ENCODE results near the gene SLC51A. TPM values are rescaled to one million over a fixed set of nuclear protein-coding genes. Genes with fewer than 3 reads are reported as not detected.

Gene SLC51A
- total and polyA plus RNA-seq, 2 of the 8 experiments (the other 6 are each of a cell fraction or from before 2014, with no cell fraction given) = 6.3 to 9.8 TPM

DNA sequence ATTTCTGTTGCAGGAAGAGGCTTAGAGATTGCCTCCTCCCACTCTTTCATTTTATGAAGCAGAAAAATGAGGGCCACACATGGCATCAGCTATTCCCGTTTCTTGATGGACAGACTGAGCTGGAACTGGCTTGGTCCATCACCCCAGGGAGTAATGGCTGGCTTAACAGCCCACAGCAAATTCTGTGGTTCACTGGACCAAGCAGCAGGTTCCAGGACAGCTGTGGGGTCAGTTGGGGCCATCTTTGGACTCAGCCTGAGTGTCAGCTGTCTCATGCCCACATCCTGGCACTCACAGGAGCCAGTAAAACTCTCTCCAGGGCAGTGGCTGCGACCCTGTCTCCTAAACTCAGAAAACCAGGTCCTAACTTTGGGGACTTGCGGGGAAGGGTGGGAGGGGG is 41.7 kb upstream of the SLC51A start:
- CTCF ChIA-PET (ENCODE audit: partially characterized antibody) = no interaction called here
- no peak for FAIRE-seq
- H3K79me2 ChIP-seq (ENCODE audit: control insufficient read depth in 1 of 2, insufficient read depth in 2 of 2, low read length in 2 of 2) = no peaks in the 10 kb centered on the region
- no peak for TF ChIP-seq FOSL1 (IDR thresholded peaks at IDR 0.05; ENCODE audit: insufficient read depth, low read depth, low read length)
- TF ChIP-seq TAF7 (optimal IDR thresholded peaks at IDR 0.05; ENCODE audit: borderline replicate concordance, low read depth, low read length) = no peak
- TF ChIP-seq TCF12 (IDR thresholded peaks at IDR 0.05; ENCODE audit: low read depth, low read length) = no peak
- TF ChIP-seq, protein P1, sequence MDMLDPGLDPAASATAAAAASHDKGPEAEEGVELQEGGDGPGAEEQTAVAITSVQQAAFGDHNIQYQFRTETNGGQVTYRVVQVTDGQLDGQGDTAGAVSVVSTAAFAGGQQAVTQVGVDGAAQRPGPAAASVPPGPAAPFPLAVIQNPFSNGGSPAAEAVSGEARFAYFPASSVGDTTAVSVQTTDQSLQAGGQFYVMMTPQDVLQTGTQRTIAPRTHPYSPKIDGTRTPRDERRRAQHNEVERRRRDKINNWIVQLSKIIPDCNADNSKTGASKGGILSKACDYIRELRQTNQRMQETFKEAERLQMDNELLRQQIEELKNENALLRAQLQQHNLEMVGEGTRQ (IDR thresholded peaks at IDR 0.05; ENCODE audit: low read length) = no peak

More for the DNA sequence above, 41.7 kb upstream of the SLC51A start:
- no peak overlapping the region for H4K8ac ChIP-seq (ENCODE audit: extremely low read depth, insufficient read depth, low read length)
- H2AFZ ChIP-seq (ENCODE audit: low read length) = no peak overlapping the region
- H3K9ac ChIP-seq (replicated peaks in 1 of 4; ENCODE audit: extremely low read depth in 1 of 4, low read depth in 3 of 4, low read length in 3 of 4) = no peak overlapping the region
- H2BK12ac ChIP-seq (ENCODE audit: low read depth, low read length) = no peak overlapping the region
- no peaks in the 10 kb centered on the region for H3K9me3 ChIP-seq (ENCODE audit: insufficient read depth in 2 of 2, low read depth in 1 of 2, low read length in 1 of 2)
- H3K4me3 ChIP-seq (ENCODE audit: extremely low read depth in 1 of 4, insufficient read depth in 2 of 4, low read depth in 3 of 4, low read length in 4 of 4) = no peak overlapping the region
- H3K14ac ChIP-seq (ENCODE audit: insufficient read length) = no peak overlapping the region
- H3K27ac ChIP-seq (ENCODE audit: low read depth, low read length) = no peak overlapping the region
- H3K4ac ChIP-seq (replicated peaks; ENCODE audit: insufficient read length, low read depth, low read length) = no peak overlapping the region
- H3K36me3 ChIP-seq (ENCODE audit: control insufficient read depth in 2 of 4, insufficient read depth in 4 of 4, low read length in 3 of 4) = no peaks in the 10 kb centered on the region
- no peak overlapping the region for H4K5ac ChIP-seq (ENCODE audit: insufficient read length, low read depth, low read length)
- no peak overlapping the region for H2BK120ac ChIP-seq (replicated peaks; ENCODE audit: low read depth, low read length)
- H3K23ac ChIP-seq (ENCODE audit: insufficient read length) = no peak overlapping the region
- no peak overlapping the region for H3K56ac ChIP-seq (replicated peaks; ENCODE audit: insufficient read length, low read depth, low read length)
- no peak overlapping the region for H3K18ac ChIP-seq (ENCODE audit: extremely low read depth, low read length)
- no peak overlapping the region for H3K4me2 ChIP-seq (ENCODE audit: insufficient read depth in 1 of 2, low read depth in 2 of 2, low read length in 2 of 2)
- no peaks in the 10 kb centered on the region for H4K20me1 ChIP-seq (replicated peaks in 1 of 2; ENCODE audit: control insufficient read depth in 1 of 2, insufficient read depth in 2 of 2, low read length in 2 of 2)
- H4K91ac ChIP-seq (replicated peaks; ENCODE audit: insufficient read length, low read length) = no peak overlapping the region
- no peak overlapping the region for H2AK5ac ChIP-seq (ENCODE audit: low read depth, low read length)
- H3K23me2 ChIP-seq (ENCODE audit: low read depth, low read length) = no peaks in the 10 kb centered on the region
- H2BK5ac ChIP-seq (ENCODE audit: low read depth, low read length) = no peak overlapping the region
- DNase-seq (ENCODE audit: low read depth in 1 of 2, low spot score in 2 of 2) = no peak
- POLR2A ChIA-PET (ENCODE audit: partially characterized antibody) = no interaction called here
- peaks cover 1 to 9% (median 6%) of the 10 kb centered on the region in 4 experiments; a peak in 6 of 7 replicates for H3K4me1 ChIP-seq (replicated peaks in 1 of 4; ENCODE audit: control insufficient read depth in 3 of 4, insufficient read depth in 4 of 4, low read length in 3 of 4)
- no peak overlapping the region for H2BK20ac ChIP-seq (ENCODE audit: low read length)
- 90% methylated on average over 3 of the region's 3 CpGs; no CpG with 5 or more reads in 1 of the 2 experiments for WGBS, 2 experiments (ENCODE audit: extremely low coverage in 1 of 2, insufficient coverage in 1 of 2, insufficient read length in 1 of 2, insufficient replicate concordance in 2 of 2, low coverage in 1 of 2, low lambda C conversion rate in 2 of 2, missing lambda C conversion rate in 1 of 2)
- H3K79me1 ChIP-seq (ENCODE audit: low read depth, low read length) = no peaks in the 10 kb centered on the region
- H3K27me3 ChIP-seq (replicated peaks in 1 of 4; ENCODE audit: control insufficient read depth in 3 of 4, extremely low read depth in 1 of 4, insufficient read depth in 3 of 4, low read length in 3 of 4) = no peaks in the 10 kb centered on the region
- H2BK15ac ChIP-seq (ENCODE audit: low read length) = no peak overlapping the region
